B cell (primary cell): ENCODE measurements around the gene SSUH2. TPM values are rescaled to one million over a fixed set of nuclear protein-coding genes. Genes with fewer than 3 reads are reported as not detected.
"Not testable (repeated sequence)": the region's sequence is repeated elsewhere in the genome, so short reads cannot be mapped to it uniquely, and the experiment has no call there.

ENCODE experiments used
- ATAC-seq: fragments of 200-7000 bp; cut with Tn5 transposase; one replicate; pipeline ENCODE4 v1.10.0; 2021; ENCODE audit warnings: low read depth, mild to moderate bottlenecking, moderate number of reproducible peaks, moderate library complexity
- CTCF ChIA-PET: fragments of 350-600 bp; sonication (Branson Sonifier 250); formaldehyde crosslinking; loops from one replicate; lab custom pipeline; 2021; ENCODE audit warnings: antibody characterized with exemption, inconsistent platforms; lab: Charles Lee
- POLR2A ChIA-PET: fragments of 350-600 bp; sonication (Branson Sonifier 250); formaldehyde crosslinking; loops from one replicate; lab custom pipeline; 2021; ENCODE audit warnings: antibody characterized with exemption; lab: Charles Lee
- DNase-seq: peaks from one replicate; pipeline ENCODE4 v3.0.0; 2013
- H2AFZ ChIP-seq: 2 replicates; pipeline ENCODE4 v1.6.1; 2012; ENCODE audit warnings: mild to moderate bottlenecking, low read depth, low read length; ENCODE audit not compliant: insufficient read depth, poor library complexity, severe bottlenecking
- H3K27ac ChIP-seq, 2 donors: 1 replicate in 1 of 2; 2 replicates in 1 of 2; pipeline ENCODE4 v1.5.1; 2012 to 2013; ENCODE audit warnings: low read length in 2 of 2, mild to moderate bottlenecking in 2 of 2, moderate library complexity in 1 of 2
- H3K27me3 ChIP-seq, 4 experiments: fragments of 200-600 bp in 1 of 4; sonication (generic) in 1 of 4; replicated peaks in 1 of 4; 1 replicate in 2 of 4; 2 replicates in 2 of 4; pipeline versions ENCODE4 v1.6.1 to v1.7.0; 2013 to 2016; ENCODE audit warnings: low read length in 3 of 4, mild to moderate bottlenecking in 2 of 4, mixed read lengths in 1 of 4, moderate library complexity in 1 of 4; ENCODE audit not compliant: insufficient read depth in 4 of 4, control insufficient read depth in 3 of 4; ENCODE audit errors: control extremely low read depth in 1 of 4
- H3K36me3 ChIP-seq, 2 experiments: replicated peaks in 1 of 2; 1 replicate in 1 of 2; 2 replicates in 1 of 2; pipeline versions ENCODE4 v1.6.1 to v1.7.1; 2013; ENCODE audit warnings: low read length in 1 of 2; ENCODE audit not compliant: insufficient read depth in 2 of 2, control insufficient read depth in 1 of 2; ENCODE audit errors: control extremely low read depth in 1 of 2, extremely low read depth in 1 of 2
- H3K4me1 ChIP-seq, 2 donors: fragments of 200-600 bp in 1 of 2; sonication (generic) in 1 of 2; 1 replicate in 1 of 2; 2 replicates in 1 of 2; pipeline versions ENCODE4 v1.5.1 to v1.6.1; 2013 to 2017; ENCODE audit warnings: low read length in 2 of 2; ENCODE audit not compliant: control insufficient read depth in 2 of 2, insufficient read depth in 2 of 2
- H3K4me2 ChIP-seq: replicated peaks from 2 replicates; pipeline ENCODE3; 2012; ENCODE audit warnings: mild to moderate bottlenecking, low read depth, low read length; ENCODE audit not compliant: poor library complexity, severe bottlenecking
- H3K4me3 ChIP-seq, 5 experiments: fragments of 200-600 bp in 1 of 5; sonication (generic) in 1 of 5; 1 replicate in 3 of 5; 2 replicates in 2 of 5; pipeline versions ENCODE4 v1.5.1 to v1.7.0; 2011 to 2016; ENCODE audit warnings: low read length in 4 of 5, mild to moderate bottlenecking in 4 of 5, low read depth in 2 of 5, control low read depth in 1 of 5, moderate library complexity in 1 of 5; ENCODE audit not compliant: insufficient read depth in 1 of 5; ENCODE audit errors: control extremely low read depth in 1 of 5, extremely low read depth in 1 of 5
- H3K79me2 ChIP-seq: fragments of 200-600 bp; sonication (generic); one replicate; pipeline ENCODE4 v1.6.0; 2016; ENCODE audit warnings: low read length; ENCODE audit not compliant: control insufficient read depth, insufficient read depth
- H3K9ac ChIP-seq: fragments of 200-600 bp; sonication (generic); 2 replicates; pipeline ENCODE4 v1.6.1; 2017; ENCODE audit warnings: mild to moderate bottlenecking, low read length, moderate library complexity
- H3K9me3 ChIP-seq, 3 donors: one replicate each; pipeline versions ENCODE4 v1.6.1 to v1.7.1; 2013; ENCODE audit warnings: low read length in 2 of 3; ENCODE audit not compliant: control insufficient read depth in 2 of 3, insufficient read depth in 1 of 3; ENCODE audit errors: control extremely low read depth in 1 of 3
- H4K20me1 ChIP-seq: 2 replicates; pipeline ENCODE4 v1.6.0; 2012; ENCODE audit warnings: mild to moderate bottlenecking, low read length; ENCODE audit not compliant: insufficient read depth, control insufficient read depth, poor library complexity, severe bottlenecking
- H3K27ac Mint-ChIP-seq: one replicate; pipeline ENCODE4 v1.8.0; 2021; ENCODE audit warnings: mixed read lengths
- H3K27me3 Mint-ChIP-seq: one replicate; pipeline ENCODE4 v1.8.0; 2021; ENCODE audit warnings: mixed read lengths
- H3K4me1 Mint-ChIP-seq: one replicate; pipeline ENCODE4 v1.8.0; 2021; ENCODE audit warnings: mixed read lengths
- H3K4me3 Mint-ChIP-seq: one replicate; pipeline ENCODE4 v1.8.0; 2021; ENCODE audit warnings: mixed read lengths
- H3K9me3 Mint-ChIP-seq: one replicate; pipeline ENCODE4 v1.8.0; 2022; ENCODE audit warnings: mixed read lengths; ENCODE audit not compliant: insufficient read depth
- EZH2 ChIP-seq: IDR thresholded peaks from 2 replicates; pipeline ENCODE4 v1.6.1; 2012; ENCODE audit warnings: borderline replicate concordance, low read depth, mild to moderate bottlenecking, moderate library complexity, low read length; ENCODE audit not compliant: insufficient read depth, poor library complexity, severe bottlenecking
- WGBS: methylation state at CpG from one replicate; pipeline ENCODE4 v1.1.5; 2013; ENCODE audit warnings: missing lambda C conversion rate; ENCODE audit not compliant: insufficient coverage; 5-methylcytosine and 5-hydroxymethylcytosine counted together
- intact Hi-C: fragments of 100-400 bp; cut with micrococcal nuclease; formaldehyde crosslinking; loops from one replicate; pipeline ENCODE4 v1.10.0; 2022
- polyA plus RNA-seq: library from polyadenylated mRNA; depleted of rRNA; stranded (reverse); fragments of >200 nt; gene quantifications from 2 replicates; pipeline ENCODE4 v1.2.3, GENCODE V29; 2012
- total RNA-seq, 2 donors: library from RNA; stranded (reverse); fragments of 120-200 nt in 1 of 2; gene quantifications; 1 replicate in 1 of 2; 2 replicates in 1 of 2; pipeline versions ENCODE4 v1.2.3 to v1.2.4, GENCODE V29; 2013 to 2022
- TF ChIP-seq, protein P1 (sequence below): fragments of 200-600 bp; IDR thresholded peaks from one replicate; pipeline ENCODE4 v1.8.0; 2022; ENCODE audit warnings: antibody characterized with exemption, mild to moderate bottlenecking

Gene SSUH2
- total and polyA plus RNA-seq, 2 donors (not counting 1 experiment from before 2014, with no cell fraction given) = not detected

DNA sequence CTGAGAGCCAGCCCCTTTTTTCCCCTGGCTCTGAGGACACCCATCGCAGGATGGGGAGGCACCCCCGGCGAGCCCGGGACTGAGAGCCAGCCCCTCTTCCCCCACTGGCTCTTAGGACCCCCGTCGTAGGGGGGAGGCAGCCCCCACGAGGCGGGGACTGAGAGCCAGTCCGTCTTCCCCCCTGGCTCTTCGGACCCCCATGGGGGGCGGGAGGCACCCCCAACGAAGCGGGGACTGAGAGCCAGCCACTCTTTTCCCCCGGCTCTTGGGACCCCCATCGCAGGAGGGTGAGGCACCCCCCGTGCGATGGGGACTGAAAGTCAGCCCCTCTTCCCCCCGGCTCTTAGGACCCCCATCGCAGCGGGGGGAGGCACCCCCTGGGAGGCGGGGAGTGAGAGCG, 36.8 kb upstream of the SSUH2 start:
- WGBS = 86% methylated on average over 13 of the region's 22 CpGs
- ATAC-seq (no peak), DNase-seq (no peak)
- ChIA-PET CTCF (no interaction called here), POLR2A (no interaction called here)
- H3K4me1 Mint-ChIP-seq = no peaks in the 10 kb centered on the region
- Histone ChIP-seq H3K4me2 (no peak overlapping the region), H3K79me2 (no peaks in the 10 kb centered on the region), H3K9ac (no peak overlapping the region), H3K4me3 (no peak overlapping the region), H2AFZ (no peak overlapping the region), H4K20me1 (no peaks in the 10 kb centered on the region), H3K4me1 (no peaks in the 10 kb centered on the region), H3K36me3 (no peaks in the 10 kb centered on the region), H3K27ac (no peak overlapping the region), H3K9me3 (no peaks in the 10 kb centered on the region), H3K27me3 (no peaks in the 10 kb centered on the region)
- intact Hi-C loops = no loop called here
- H3K27ac Mint-ChIP-seq = no peak overlapping the region
- H3K4me3 Mint-ChIP-seq = no peak overlapping the region
- TF ChIP-seq, protein P1, sequence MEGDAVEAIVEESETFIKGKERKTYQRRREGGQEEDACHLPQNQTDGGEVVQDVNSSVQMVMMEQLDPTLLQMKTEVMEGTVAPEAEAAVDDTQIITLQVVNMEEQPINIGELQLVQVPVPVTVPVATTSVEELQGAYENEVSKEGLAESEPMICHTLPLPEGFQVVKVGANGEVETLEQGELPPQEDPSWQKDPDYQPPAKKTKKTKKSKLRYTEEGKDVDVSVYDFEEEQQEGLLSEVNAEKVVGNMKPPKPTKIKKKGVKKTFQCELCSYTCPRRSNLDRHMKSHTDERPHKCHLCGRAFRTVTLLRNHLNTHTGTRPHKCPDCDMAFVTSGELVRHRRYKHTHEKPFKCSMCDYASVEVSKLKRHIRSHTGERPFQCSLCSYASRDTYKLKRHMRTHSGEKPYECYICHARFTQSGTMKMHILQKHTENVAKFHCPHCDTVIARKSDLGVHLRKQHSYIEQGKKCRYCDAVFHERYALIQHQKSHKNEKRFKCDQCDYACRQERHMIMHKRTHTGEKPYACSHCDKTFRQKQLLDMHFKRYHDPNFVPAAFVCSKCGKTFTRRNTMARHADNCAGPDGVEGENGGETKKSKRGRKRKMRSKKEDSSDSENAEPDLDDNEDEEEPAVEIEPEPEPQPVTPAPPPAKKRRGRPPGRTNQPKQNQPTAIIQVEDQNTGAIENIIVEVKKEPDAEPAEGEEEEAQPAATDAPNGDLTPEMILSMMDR = no peak
- TF ChIP-seq EZH2 = no peak
- H3K27me3 Mint-ChIP-seq = peaks cover 8% of the 10 kb centered on the region
- H3K9me3 Mint-ChIP-seq = no peaks in the 10 kb centered on the region

DNA sequence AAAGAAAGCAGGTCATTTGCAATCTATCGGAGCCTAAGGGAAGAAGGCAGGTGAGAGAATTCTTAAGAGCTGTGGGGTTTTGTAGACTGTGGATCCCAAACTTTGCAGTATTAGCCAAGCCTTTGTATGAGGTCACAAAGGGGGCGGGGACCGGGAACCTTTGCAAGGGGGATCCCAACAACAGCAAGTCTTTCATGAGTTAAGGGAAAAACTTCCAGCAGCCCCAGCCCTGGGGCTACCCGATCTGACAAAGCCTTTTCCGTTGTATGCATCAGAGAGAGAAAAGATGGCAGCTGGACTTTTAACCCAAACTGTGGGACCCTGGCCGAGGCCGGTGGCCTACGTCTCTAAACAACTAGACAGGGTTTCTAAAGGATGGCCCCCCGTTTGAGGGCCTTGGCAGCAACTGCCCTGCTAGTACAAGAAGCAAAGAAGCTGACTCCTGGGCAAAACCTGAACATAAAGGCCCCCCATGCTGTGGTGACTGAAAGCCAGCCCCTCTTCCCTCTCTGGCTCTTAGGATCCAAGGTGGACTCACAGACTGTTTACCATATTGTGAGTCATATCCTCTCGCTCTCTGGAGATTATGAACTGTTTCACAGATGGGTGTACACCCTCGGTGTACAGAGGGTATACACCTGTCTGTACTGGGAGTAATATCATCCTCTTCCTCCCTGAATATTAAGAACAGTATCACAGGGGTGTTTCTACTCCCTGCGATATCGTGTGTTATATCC, 35.4 kb upstream of the SSUH2 start:
- H3K4me1 ChIP-seq, H3K4me3 ChIP-seq, CTCF ChIA-PET, POLR2A ChIA-PET, ATAC-seq, H4K20me1 ChIP-seq, H3K27me3 ChIP-seq, H3K9ac ChIP-seq, H2AFZ ChIP-seq, H3K9me3 ChIP-seq, H3K27me3 Mint-ChIP-seq, H3K4me3 Mint-ChIP-seq, H3K4me1 Mint-ChIP-seq, H3K27ac ChIP-seq, intact Hi-C loops, DNase-seq, H3K27ac Mint-ChIP-seq, H3K36me3 ChIP-seq, H3K9me3 Mint-ChIP-seq, H3K4me2 ChIP-seq, H3K79me2 ChIP-seq: not testable (repeated sequence)
- WGBS = 86% methylated on average over 8 of the region's 13 CpGs
